HAP-1 (cell line): ENCODE data around the gene RNF41.

Experiments used
- DNase-seq, 2 experiments: peaks; one replicate each; pipeline ENCODE4 v3.0.0-alpha.2; 2016 to 2020; ENCODE audit warnings: low spot score in 2 of 2
- H3K27me3 ChIP-seq: fragments of 250-450 bp; sonication (Bioruptor Pico); 2 replicates; pipeline ENCODE4 v1.5.1; 2020; ENCODE audit warnings: low read depth, mild to moderate bottlenecking, moderate library complexity
- H3K36me3 ChIP-seq: fragments of 250-450 bp; sonication (Bioruptor Pico); replicated peaks from 2 replicates; pipeline ENCODE4 v1.5.1; 2020; ENCODE audit warnings: mild to moderate bottlenecking
- H3K4me1 ChIP-seq: fragments of 250-450 bp; sonication (Bioruptor Pico); 2 replicates; pipeline ENCODE4 v1.5.1; 2020; ENCODE audit warnings: mild to moderate bottlenecking
- H3K4me3 ChIP-seq: fragments of 250-450 bp; sonication (Bioruptor Pico); 2 replicates; pipeline ENCODE4 v1.5.1; 2020; ENCODE audit warnings: mild to moderate bottlenecking, moderate library complexity
- H3K9me3 ChIP-seq: fragments of 250-450 bp; sonication (Bioruptor Pico); 2 replicates; pipeline ENCODE4 v1.5.1; 2020; ENCODE audit warnings: mild to moderate bottlenecking, moderate library complexity
- in situ Hi-C: fragments of 300-500 bp; cut with MboI; formaldehyde crosslinking; loops from 3 replicates; pipeline ENCODE4 v1.14.3; 2020; ENCODE audit warnings: low sequenced_read_pairs, inconsistent platforms, mixed read lengths

Gene RNF41

DNA sequence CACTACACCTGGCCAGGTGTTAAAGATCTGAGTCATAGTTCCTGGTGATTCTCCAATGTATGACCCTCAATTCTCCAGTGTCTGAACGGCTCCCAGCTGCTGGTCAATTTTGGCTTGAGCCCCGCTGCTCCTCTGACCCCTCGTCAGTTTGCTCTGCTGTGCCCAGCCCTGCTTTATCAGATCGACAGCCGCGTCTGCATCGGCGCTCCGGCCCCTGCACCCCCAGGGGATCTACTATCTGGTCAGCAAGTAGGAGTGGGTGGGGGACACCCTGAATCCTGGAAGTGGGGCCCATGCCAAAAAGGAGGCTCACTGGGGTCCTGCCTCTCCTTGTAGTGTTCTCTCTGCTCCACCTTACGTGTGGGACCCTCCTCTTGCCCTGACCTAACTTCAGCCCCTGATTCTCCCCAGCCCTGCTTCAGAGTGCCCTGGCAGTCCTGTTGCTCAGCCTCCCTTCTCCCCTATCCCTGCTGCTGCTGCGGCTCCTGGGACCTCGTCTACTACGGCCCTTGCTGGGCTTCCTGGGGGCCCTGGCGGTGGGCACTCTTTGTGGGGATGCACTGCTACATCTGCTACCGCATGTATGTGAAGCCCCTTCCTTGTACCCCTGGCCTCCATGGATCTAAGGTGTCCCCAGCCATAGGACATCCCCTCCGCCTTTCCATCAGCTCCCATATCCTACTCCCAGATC, 13.2 kb upstream of the RNF41 start:
- H3K4me3 ChIP-seq, result no peak overlapping the region
- no peaks in the 10 kb centered on the region for H3K4me1 ChIP-seq
- H3K9me3 ChIP-seq, result no peaks in the 10 kb centered on the region
- no peak for DNase-seq
- no peaks in the 10 kb centered on the region for H3K27me3 ChIP-seq
- in situ Hi-C loops, result no loop called here
- H3K36me3 ChIP-seq, result peaks cover 8% of the 10 kb centered on the region; the same call in 1 of the 2 replicates

DNA sequence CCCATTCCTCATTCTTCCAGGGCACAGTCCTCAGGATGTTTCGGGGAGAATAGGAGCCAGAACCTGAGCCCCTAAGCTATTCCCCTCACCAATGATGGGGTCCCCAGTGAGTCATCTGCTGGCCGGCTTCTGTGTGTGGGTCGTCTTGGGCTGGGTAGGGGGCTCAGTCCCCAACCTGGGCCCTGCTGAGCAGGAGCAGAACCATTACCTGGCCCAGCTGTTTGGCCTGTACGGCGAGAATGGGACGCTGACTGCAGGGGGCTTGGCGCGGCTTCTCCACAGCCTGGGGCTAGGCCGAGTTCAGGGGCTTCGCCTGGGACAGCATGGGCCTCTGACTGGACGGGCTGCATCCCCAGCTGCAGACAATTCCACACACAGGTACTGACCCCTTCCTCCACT, 9.5 kb upstream of the RNF41 start:
- in situ Hi-C loops, result no loop called here
- no peak for DNase-seq
- H3K4me3 ChIP-seq, result no peak overlapping the region
- no peaks in the 10 kb centered on the region for H3K4me1 ChIP-seq
- H3K27me3 ChIP-seq, result no peaks in the 10 kb centered on the region
- peaks cover 7% of the 10 kb centered on the region for H3K36me3 ChIP-seq
- no peaks in the 10 kb centered on the region for H3K9me3 ChIP-seq

DNA sequence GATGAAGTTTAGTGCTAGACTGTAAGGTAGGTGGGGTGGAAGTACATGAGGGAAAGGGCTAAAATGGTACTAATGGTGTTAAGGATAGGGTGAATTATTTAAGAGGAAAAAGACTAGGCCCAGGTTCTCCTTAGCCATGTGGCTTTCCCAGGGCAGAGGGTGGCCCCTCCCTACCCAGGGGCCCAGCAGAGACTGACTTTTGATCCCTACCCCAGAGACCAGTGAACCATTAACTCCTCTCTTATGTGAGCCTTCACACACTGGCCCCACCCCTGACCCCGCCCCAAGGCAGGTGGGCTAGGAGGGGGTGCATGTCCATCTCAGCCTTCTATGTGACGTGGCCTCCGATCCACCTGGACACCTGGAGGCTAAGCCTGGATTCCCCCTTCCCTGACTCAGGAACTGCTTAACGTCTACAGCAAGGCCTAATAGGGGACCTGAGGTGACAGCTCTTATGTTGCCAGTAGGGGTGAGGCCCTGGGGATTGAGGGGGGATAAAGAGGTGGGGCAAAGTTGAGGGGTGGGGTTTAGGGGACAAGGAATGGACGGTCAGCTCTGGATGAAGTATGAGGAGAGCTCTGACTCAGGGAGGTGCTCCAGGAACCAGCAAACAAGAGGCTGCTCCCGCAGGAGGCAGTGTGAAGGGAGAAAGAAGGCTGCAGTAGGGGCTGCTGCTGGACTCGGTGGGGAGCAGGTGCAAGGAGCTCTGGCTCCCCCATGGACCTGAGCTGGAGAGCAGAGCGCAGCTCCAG, 8.9 kb upstream of the RNF41 start:
- no peak for DNase-seq
- no peak overlapping the region for H3K4me3 ChIP-seq
- in situ Hi-C loops, result no loop called here
- H3K4me1 ChIP-seq, result no peaks in the 10 kb centered on the region
- H3K27me3 ChIP-seq, result no peaks in the 10 kb centered on the region
- no peaks in the 10 kb centered on the region for H3K9me3 ChIP-seq
- H3K36me3 ChIP-seq, result peaks cover 11% of the 10 kb centered on the region

DNA sequence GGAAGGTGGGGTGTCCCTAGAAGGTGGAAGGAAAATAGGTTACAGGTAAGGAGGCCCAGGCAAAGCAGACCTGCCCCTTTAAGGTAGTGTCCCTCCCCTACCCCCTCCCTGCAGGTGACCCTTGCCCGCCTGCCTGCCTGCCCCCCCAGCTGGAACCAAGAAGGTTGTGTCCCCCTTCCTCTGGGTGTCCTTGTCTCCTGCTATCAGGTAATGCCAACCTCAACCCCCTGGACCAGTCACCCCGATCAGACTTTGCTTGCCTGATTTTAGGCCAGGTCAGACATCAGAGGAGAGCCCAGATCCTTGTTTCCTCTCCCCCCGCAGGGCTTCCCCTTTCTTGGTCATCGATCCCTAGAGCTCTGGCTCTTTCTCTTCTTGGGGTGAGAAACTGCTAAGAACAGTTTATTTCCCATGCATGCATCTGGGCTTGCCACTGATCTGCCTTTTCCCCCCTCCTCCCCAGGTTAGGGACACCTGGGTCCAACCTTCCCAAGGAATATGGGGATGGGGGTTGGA, 8.3 kb upstream of the RNF41 start, which contains the start of gene SLC39A5:
SLC39A5 (plus strand) TSS at position 136 of the 516 bp plus-strand sequence. CDS start 1,224 bp downstream, outside the sequence.
- in situ Hi-C loops, result no loop called here
- no peaks in the 10 kb centered on the region for H3K9me3 ChIP-seq
- no peak within 1 kb of the TSS for H3K4me3 ChIP-seq
- H3K4me1 ChIP-seq, result 0 out of 2 replicates have a peak, but pooled peaks cover 2% of the 10 kb centered on the region
- H3K36me3 ChIP-seq, result peaks cover 11% of the 10 kb centered on the region
- no peak for DNase-seq
- no peaks in the 10 kb centered on the region for H3K27me3 ChIP-seq

DNA sequence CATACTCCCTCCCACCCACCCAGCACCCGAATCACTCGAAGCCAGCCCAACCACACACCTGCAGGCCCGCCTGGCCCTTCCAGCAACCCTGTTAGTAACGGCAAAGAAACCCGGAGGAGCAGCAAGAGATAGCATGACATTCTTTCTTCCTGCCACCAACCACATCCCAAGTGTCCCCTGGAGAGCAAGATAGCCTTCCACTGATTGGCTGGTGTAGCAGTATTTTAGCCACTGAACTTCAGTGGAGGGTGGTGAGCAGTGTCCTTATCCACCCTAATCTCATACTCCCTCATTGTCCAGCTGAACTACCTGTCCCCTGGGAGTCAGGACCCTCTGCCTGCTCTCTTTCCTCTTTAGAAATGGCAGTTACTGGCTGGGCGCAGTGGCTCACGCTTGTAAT, 7.4 kb upstream of the RNF41 start:
- Histone ChIP-seq H3K27me3 (no peaks in the 10 kb centered on the region), H3K9me3 (no peaks in the 10 kb centered on the region), H3K36me3 (peaks cover 11% of the 10 kb centered on the region), H3K4me1 (0 out of 2 replicates have a peak, but pooled peaks cover 6% of the 10 kb centered on the region), H3K4me3 (no peak overlapping the region)
- in situ Hi-C loops, result no loop called here
- DNase-seq, result no peak

DNA sequence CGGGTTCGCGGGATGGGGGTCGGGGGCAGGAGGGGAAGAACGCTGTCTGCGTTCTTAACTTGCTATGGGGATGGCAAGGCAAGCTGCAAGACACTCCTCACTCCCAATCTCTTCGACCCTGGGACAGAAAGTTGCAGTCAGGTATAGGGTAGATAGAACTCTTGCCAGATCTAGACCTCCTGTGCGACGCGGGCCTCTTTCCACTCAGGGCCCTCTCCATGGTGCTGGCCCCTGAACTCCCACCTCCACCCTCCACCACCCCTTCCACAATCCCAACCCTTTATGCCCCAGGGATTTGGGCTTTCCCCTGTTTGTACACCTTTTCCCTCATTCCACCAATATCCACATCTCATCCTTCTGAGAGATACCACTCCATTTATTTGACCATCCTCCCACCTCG, 3.2 kb upstream of the RNF41 start:
- peaks cover 21% of the 10 kb centered on the region for H3K4me1 ChIP-seq
- H3K4me3 ChIP-seq, result peak overlapping the region; percentile 57
- H3K36me3 ChIP-seq, result peaks cover 14% of the 10 kb centered on the region
- DNase-seq, result peak in 1 of 2 experiments; percentile 37
- in situ Hi-C loops, result no loop called here
- H3K9me3 ChIP-seq, result no peaks in the 10 kb centered on the region
- no peaks in the 10 kb centered on the region for H3K27me3 ChIP-seq

DNA sequence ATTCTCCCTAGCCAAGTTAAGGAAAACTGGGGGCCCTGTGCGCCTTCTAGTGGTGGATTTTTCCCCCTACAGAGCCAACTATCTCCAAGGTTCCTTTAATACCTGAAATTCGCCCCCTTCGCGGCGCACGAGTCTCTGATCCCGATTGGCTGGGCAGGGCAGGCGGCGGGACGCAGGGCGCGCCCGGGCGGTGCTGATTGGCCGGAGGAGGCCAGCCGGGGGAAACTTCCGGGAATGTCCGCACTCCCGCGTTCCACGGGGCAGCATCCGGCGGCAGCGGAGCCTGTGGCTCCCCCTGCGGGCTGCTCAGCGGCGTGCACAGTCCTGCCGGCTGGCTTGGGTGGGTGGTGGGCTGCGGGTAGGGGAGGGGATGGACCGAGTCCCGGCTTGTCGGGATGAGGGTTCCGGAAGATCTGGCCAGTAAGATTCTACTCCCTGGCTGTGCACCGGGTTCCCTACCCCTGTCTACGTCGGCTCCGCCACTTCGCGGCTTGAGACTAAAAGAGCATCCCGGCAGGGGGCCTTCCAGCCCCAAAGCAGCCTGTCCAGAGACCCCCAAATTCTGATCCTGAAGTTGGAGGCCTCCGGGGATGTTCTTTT, 2.5 kb upstream of the RNF41 start, which contains the start of gene NABP2:
NABP2 (plus strand) TSS at position 241 of the 600 bp plus-strand sequence. CDS start 515 bp downstream, outside the sequence.
- in situ Hi-C loops, result no loop called here
- no peaks in the 10 kb centered on the region for H3K9me3 ChIP-seq
- H3K4me1 ChIP-seq, result peaks cover 21% of the 10 kb centered on the region
- peaks cover 14% of the 10 kb centered on the region for H3K36me3 ChIP-seq
- peak; percentile 96 to 98 for DNase-seq
- peak within 1 kb of the TSS; percentile 57 for H3K4me3 ChIP-seq
- no peaks in the 10 kb centered on the region for H3K27me3 ChIP-seq

DNA sequence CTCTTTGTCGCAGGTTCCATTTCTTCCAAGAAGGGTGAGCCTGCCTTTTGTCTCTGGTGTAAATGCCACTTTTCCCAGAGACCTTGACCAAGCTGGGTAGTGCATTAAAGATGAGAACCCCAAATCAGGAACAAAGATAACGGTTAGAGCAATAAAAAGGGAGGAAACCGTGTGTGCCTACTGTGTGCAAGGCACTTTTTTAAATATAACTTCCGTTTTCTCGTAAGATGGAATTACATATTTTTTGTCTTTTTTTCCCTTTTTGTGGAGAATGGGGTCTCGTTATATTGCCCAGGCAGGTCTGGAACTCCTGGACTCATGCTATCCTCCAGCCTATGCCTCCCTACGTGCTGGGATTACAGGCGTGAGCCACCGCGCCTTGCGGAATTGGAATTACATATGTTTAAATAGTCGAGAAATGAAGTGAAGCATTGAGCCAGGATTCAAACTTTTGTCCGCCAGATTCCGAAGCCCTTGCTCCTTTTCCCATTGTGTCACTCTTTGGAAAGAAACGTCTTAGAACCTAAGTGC, 1.9 kb upstream of the RNF41 start:
- peaks cover 21% of the 10 kb centered on the region for H3K4me1 ChIP-seq
- H3K4me3 ChIP-seq, result 0 out of 2 replicates have a peak overlapping the region, but pooled peaks have one; percentile 8

DNA sequence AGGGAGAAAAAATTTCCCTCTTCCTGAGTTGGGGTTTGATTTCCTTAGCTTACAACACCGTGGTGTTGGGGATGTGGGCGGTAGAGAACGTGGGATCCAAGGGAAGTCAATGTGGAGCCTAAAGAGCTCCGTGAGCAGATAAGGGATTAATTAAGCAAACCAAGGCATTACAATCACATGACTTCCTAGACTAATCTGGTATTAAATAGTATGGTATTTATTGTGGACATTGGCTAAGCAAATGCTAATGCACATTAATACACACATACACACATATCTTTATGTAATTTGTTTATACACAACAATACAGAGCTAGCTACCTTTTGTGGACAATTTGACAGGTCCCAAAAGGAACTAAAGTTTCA, 791 bp upstream of the RNF41 start:
- H3K9me3 ChIP-seq, result no peaks in the 10 kb centered on the region
- in situ Hi-C loops, result no loop called here
- no peaks in the 10 kb centered on the region for H3K27me3 ChIP-seq
- H3K4me1 ChIP-seq, result peaks cover 21% of the 10 kb centered on the region
- peak in 1 of 2 experiments; percentile 11 for DNase-seq
- H3K4me3 ChIP-seq, result peak overlapping the region; percentile 81
- H3K36me3 ChIP-seq, result peaks cover 10% of the 10 kb centered on the region

More for the DNA sequence above, 1.9 kb upstream of the RNF41 start:
- no peaks in the 10 kb centered on the region for H3K9me3 ChIP-seq
- H3K27me3 ChIP-seq, result no peaks in the 10 kb centered on the region
- in situ Hi-C loops, result no loop called here
- H3K36me3 ChIP-seq, result peaks cover 13% of the 10 kb centered on the region
- no peak for DNase-seq

DNA sequence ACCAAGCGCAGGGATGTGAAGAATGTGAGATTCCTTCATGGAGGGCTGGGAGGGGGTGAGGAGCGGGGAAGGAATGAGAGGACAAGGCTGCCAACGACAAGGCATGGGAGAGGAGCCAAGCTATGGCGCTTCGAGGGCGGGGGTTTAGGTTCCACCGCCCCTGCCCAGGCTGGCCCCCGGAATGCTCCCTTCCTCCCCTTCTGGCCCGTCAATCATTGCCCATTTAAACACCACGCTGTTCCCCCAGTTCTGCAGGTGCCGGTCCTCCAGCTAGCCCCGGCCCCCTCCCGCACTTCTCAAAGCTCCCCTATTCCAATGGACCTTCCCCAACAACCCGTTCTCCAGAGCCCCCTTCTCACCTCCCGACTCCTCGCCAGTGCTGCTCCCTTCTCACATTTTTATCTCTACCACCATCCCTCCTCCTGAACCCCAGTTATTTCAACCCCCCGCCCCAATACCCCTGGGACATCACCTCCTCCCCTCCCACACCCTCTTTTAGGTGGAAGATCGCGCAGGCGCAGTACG, 428 bp downstream of the RNF41 start:
- Histone ChIP-seq H3K4me3 (peak overlapping the region; percentile 81), H3K36me3 (peaks cover 10% of the 10 kb centered on the region), H3K27me3 (no peaks in the 10 kb centered on the region), H3K9me3 (no peaks in the 10 kb centered on the region), H3K4me1 (peaks cover 21% of the 10 kb centered on the region)
- DNase-seq, result peak in 1 of 2 experiments; percentile 74
- in situ Hi-C loops, result no loop called here

DNA sequence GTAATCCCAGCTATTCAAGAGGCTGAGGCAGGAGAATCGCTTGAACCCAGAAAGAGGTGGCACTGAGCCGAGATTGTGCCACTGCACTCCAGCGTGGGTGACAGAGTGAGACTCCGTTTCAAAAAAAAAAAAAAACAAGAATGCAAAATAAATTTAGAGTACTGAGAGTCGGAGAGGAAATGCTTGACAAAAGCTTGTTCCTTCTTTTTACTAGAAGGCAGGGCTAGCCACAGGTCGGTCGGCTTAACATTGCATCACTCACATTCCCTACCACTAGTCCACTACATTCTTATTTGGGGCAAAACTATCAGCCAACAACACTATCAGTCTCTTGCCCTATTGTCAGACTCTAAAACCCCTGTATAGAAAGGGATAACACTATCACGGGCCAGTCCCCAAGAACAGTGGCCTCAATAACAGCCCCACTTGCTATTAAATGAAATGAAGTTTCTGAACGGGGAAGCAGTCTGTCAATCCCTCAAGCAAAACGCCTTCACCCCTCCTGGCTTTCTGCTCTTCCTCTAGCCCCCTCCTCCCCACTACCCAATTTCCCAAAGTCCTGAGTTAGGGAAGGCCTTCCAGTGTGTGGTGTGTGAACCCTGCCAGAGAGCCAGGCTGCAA, 1.0 kb downstream of the RNF41 start:
- H3K9me3 ChIP-seq, result no peaks in the 10 kb centered on the region
- peaks cover 12% of the 10 kb centered on the region for H3K36me3 ChIP-seq
- H3K4me3 ChIP-seq, result peak overlapping the region; percentile 81
- in situ Hi-C loops, result no loop called here
- H3K27me3 ChIP-seq, result no peaks in the 10 kb centered on the region
- peaks cover 21% of the 10 kb centered on the region for H3K4me1 ChIP-seq
- peak; percentile 27 to 49 for DNase-seq

DNA sequence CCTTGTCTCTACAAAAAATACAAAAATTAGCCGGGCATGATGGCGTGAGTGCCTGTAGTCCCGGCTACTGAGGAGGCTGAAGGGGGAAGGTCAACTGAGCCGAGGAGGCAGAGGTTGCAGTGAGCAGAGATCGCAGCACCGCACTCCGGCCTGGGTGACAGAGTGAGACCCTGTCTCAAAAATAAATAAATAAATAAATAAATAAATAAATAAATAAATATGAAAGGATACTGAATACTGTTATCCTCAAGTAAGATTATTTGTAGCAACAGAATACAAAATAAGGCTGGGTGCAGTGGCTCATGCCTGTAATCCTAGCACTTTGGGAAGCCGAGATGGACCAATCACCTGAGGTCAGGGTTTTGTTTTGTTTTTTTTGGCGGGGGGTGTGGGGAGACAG, 1.9 kb downstream of the RNF41 start:
- in situ Hi-C loops, result no loop called here

DNA sequence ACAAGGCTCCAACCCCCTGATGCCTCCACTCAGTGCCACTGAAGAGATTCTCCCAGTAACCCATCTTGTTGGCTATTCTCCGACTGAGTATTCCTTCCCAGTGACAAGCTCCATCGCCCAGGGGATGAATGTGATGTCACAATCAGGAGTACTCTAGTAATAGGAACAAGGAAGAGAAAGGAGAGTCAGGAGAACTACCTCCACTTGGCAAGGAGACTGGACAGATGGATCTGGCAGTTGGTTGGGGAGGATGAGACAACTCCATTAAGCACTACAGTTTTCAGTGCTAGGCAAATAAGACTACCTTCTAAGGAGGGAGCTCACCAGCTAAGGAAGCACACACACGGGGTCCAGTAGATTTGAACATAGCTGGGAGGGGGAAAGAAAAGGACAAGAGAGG, 5.3 kb downstream of the RNF41 start:
- peaks cover 4% of the 10 kb centered on the region; the same call in 1 of the 2 replicates for H3K4me1 ChIP-seq
- no peaks in the 10 kb centered on the region for H3K9me3 ChIP-seq
- H3K27me3 ChIP-seq, result no peaks in the 10 kb centered on the region
- no peak for DNase-seq
- H3K36me3 ChIP-seq, result peaks cover 48% of the 10 kb centered on the region
- in situ Hi-C loops, result no loop called here
- H3K4me3 ChIP-seq, result no peak overlapping the region

More for the DNA sequence above, 1.9 kb downstream of the RNF41 start:
- Histone ChIP-seq H3K36me3 (peaks cover 18% of the 10 kb centered on the region), H3K4me1 (peaks cover 18% of the 10 kb centered on the region), H3K9me3 (no peaks in the 10 kb centered on the region), H3K27me3 (no peaks in the 10 kb centered on the region), H3K4me3 (no peak overlapping the region; the same call in 1 of the 2 replicates)
- DNase-seq, result no peak
